H9 (cell line): ENCODE measurements around the gene SNAPC5. TPM values are rescaled to one million over a fixed set of nuclear protein-coding genes. Genes with fewer than 3 reads are reported as not detected.
"Not testable (repeated sequence)": the region's sequence is repeated elsewhere in the genome, so short reads cannot be mapped to it uniquely, and the experiment has no call there.

Source experiments
- DNase-seq: peaks from one replicate; pipeline ENCODE4 v3.0.0-alpha.2; 2017
- H2AFZ ChIP-seq: one replicate; pipeline ENCODE4 v1.6.1; 2013; ENCODE audit warnings: mild to moderate bottlenecking, low read length, control low read depth, moderate library complexity
- H2AK5ac ChIP-seq: 2 replicates; pipeline ENCODE4 v1.6.1; 2013; ENCODE audit warnings: low read length, control low read depth, mixed read lengths; ENCODE audit not compliant: insufficient read length
- H2BK120ac ChIP-seq: one replicate; pipeline ENCODE4 v1.6.1; 2013; ENCODE audit warnings: low read depth, mild to moderate bottlenecking, low read length, control low read depth, inconsistent platforms; ENCODE audit not compliant: poor library complexity, severe bottlenecking
- H2BK12ac ChIP-seq: 2 replicates; pipeline ENCODE4 v1.6.1; 2013; ENCODE audit warnings: low read length, control low read depth, mixed read lengths, low read depth; ENCODE audit not compliant: insufficient read length
- H2BK15ac ChIP-seq: 2 replicates; pipeline ENCODE4 v1.6.1; 2013; ENCODE audit warnings: low read depth, low read length, control low read depth
- H2BK20ac ChIP-seq: one replicate; pipeline ENCODE4 v1.6.1; 2013; ENCODE audit warnings: low read depth, mild to moderate bottlenecking, low read length, control low read depth, inconsistent platforms; ENCODE audit not compliant: poor library complexity, severe bottlenecking
- H2BK5ac ChIP-seq: 2 replicates; pipeline ENCODE4 v1.6.1; 2013; ENCODE audit warnings: low read length, control low read depth, mixed read lengths; ENCODE audit not compliant: insufficient read length
- H3K14ac ChIP-seq: 2 replicates; pipeline ENCODE4 v1.6.1; 2013; ENCODE audit warnings: low read length, control low read depth; ENCODE audit not compliant: insufficient read depth
- H3K18ac ChIP-seq: 2 replicates; pipeline ENCODE4 v1.6.1; 2013; ENCODE audit warnings: low read depth, mild to moderate bottlenecking, mixed read lengths, low read length, control low read depth; ENCODE audit not compliant: insufficient read length
- H3K23ac ChIP-seq: 2 replicates; pipeline ENCODE4 v1.6.1; 2013; ENCODE audit warnings: low read length, control low read depth, mixed read lengths, low read depth; ENCODE audit not compliant: insufficient read length
- H3K23me2 ChIP-seq: 2 replicates; pipeline ENCODE4 v1.6.1; 2013; ENCODE audit warnings: low read depth, mild to moderate bottlenecking, mixed read lengths, low read length, control low read depth; ENCODE audit not compliant: insufficient read length, poor library complexity, severe bottlenecking
- H3K27ac ChIP-seq: 2 replicates; pipeline ENCODE4 v1.5.1; 2013; ENCODE audit warnings: low read length, control low read depth, mixed read lengths, low read depth; ENCODE audit not compliant: insufficient read length
- H3K27me3 ChIP-seq: 2 replicates; pipeline ENCODE4 v1.6.1; 2013; ENCODE audit warnings: low read length, control low read depth, inconsistent platforms; ENCODE audit not compliant: insufficient read depth
- H3K4ac ChIP-seq: 2 replicates; pipeline ENCODE4 v1.6.1; 2013; ENCODE audit warnings: low read depth, mild to moderate bottlenecking, control low read depth, inconsistent platforms, low read length, moderate library complexity
- H3K4me1 ChIP-seq: 2 replicates; pipeline ENCODE4 v1.6.1; 2013; ENCODE audit warnings: low read length, control low read depth, inconsistent platforms; ENCODE audit not compliant: insufficient read depth
- H3K4me2 ChIP-seq: 2 replicates; pipeline ENCODE4 v1.6.1; 2013; ENCODE audit warnings: low read length, control low read depth, mixed read lengths; ENCODE audit not compliant: insufficient read length, insufficient read depth
- H3K56ac ChIP-seq: 2 replicates; pipeline ENCODE4 v1.6.1; 2013; ENCODE audit warnings: low read depth, mild to moderate bottlenecking, mixed read lengths, low read length, control low read depth; ENCODE audit not compliant: insufficient read length
- H3K79me1 ChIP-seq: 2 replicates; pipeline ENCODE4 v1.6.1; 2013; ENCODE audit warnings: low read depth, mild to moderate bottlenecking, moderate library complexity, low read length, control low read depth, inconsistent platforms; ENCODE audit not compliant: insufficient read depth, poor library complexity, severe bottlenecking
- H3K79me2 ChIP-seq: 2 replicates; pipeline ENCODE4 v1.6.1; 2013; ENCODE audit warnings: low read length, control low read depth, inconsistent platforms; ENCODE audit not compliant: insufficient read depth
- H3K9ac ChIP-seq: 2 replicates; pipeline ENCODE4 v1.6.1; 2013; ENCODE audit warnings: low read length, control low read depth, mixed read lengths; ENCODE audit not compliant: insufficient read length; ENCODE audit errors: extremely low read depth
- H3K9me3 ChIP-seq: one replicate; pipeline ENCODE4 v1.6.1; 2013; ENCODE audit warnings: low read depth, low read length, inconsistent platforms; ENCODE audit not compliant: control insufficient read depth
- H3T11ph ChIP-seq: one replicate; pipeline ENCODE4 v1.6.1; 2013; ENCODE audit warnings: mild to moderate bottlenecking, low read length, control low read depth, inconsistent platforms
- H4K20me1 ChIP-seq: one replicate; pipeline ENCODE4 v1.6.1; 2013; ENCODE audit not compliant: control insufficient read depth, insufficient read length, insufficient read depth
- H4K5ac ChIP-seq: 2 replicates; pipeline ENCODE4 v1.6.1; 2013; ENCODE audit warnings: low read depth, mild to moderate bottlenecking, mixed read lengths, low read length, control low read depth; ENCODE audit not compliant: insufficient read length
- H4K8ac ChIP-seq: replicated peaks from 2 replicates; pipeline ENCODE4 v1.6.1; 2013; ENCODE audit warnings: low read length, control low read depth, mixed read lengths, low read depth; ENCODE audit not compliant: insufficient read length
- H4K91ac ChIP-seq: 2 replicates; pipeline ENCODE4 v1.6.1; 2013; ENCODE audit warnings: low read depth, mild to moderate bottlenecking, moderate library complexity, mixed read lengths, low read length, control low read depth; ENCODE audit not compliant: insufficient read length
- H3K27ac Mint-ChIP-seq, 3 experiments: 2 replicates in 2 of 3; 3 replicates in 1 of 3; pipeline ENCODE4 v1.8.0; 2020 to 2021; ENCODE audit warnings: mixed read lengths in 3 of 3, mild to moderate bottlenecking in 1 of 3, moderate library complexity in 1 of 3
- H3K27me3 Mint-ChIP-seq: 2 replicates; pipeline ENCODE4 v1.8.0; 2021; ENCODE audit warnings: low read depth, mild to moderate bottlenecking, moderate library complexity, mixed read lengths
- H3K36me3 Mint-ChIP-seq, 3 experiments: 2 replicates in 2 of 3; 3 replicates in 1 of 3; pipeline ENCODE4 v1.8.0; 2020 to 2021; ENCODE audit warnings: low read depth in 3 of 3, mixed read lengths in 3 of 3; ENCODE audit not compliant: insufficient read depth in 1 of 3
- H3K4me1 Mint-ChIP-seq, 2 experiments: 2 replicates each; pipeline ENCODE4 v1.8.0; 2020; ENCODE audit warnings: mixed read lengths in 2 of 2
- H3K4me3 Mint-ChIP-seq, 2 experiments: 2 replicates in 1 of 2; 3 replicates in 1 of 2; pipeline ENCODE4 v1.8.0; 2020 to 2021; ENCODE audit warnings: mild to moderate bottlenecking in 2 of 2, mixed read lengths in 2 of 2, moderate library complexity in 1 of 2
- H3K9me3 Mint-ChIP-seq, 2 experiments: 2 replicates in 1 of 2; 3 replicates in 1 of 2; pipeline ENCODE4 v1.8.0; 2020; ENCODE audit warnings: mild to moderate bottlenecking in 2 of 2, mixed read lengths in 2 of 2, moderate library complexity in 1 of 2
- WGBS: extraction: QIAGEN DNeasy Blood & Tissue Kit; methylation state at CpG from one replicate; pipeline ENCODE4 v1.1.7; 2013; ENCODE audit warnings: missing lambda C conversion rate, low lambda C conversion rate, mixed read lengths; ENCODE audit not compliant: insufficient read length; ENCODE audit errors: extremely low coverage; 5-methylcytosine and 5-hydroxymethylcytosine counted together
- total RNA-seq: library from RNA; stranded (reverse); gene quantifications from 2 replicates; pipeline ENCODE4 v1.2.1, GENCODE V29; 2021
- TF ChIP-seq, protein P1 (sequence below): fragments of 200-600 bp; sonication (generic); conservative IDR thresholded peaks from 3 replicates; pipeline ENCODE4 v1.8.0; 2021; ENCODE audit warnings: antibody characterized with exemption, mild to moderate bottlenecking

SNAPC5 gene
- total RNA-seq, 1 experiment from 2014 or later: 28.9 TPM

- H2BK12ac ChIP-seq: no peak overlapping the region
- WGBS: no CpG with 5 or more reads among the region's 2 CpGs
- no peak overlapping the region for H2BK20ac ChIP-seq
- no peak overlapping the region for H2AK5ac ChIP-seq
- no peak overlapping the region for H4K91ac ChIP-seq
- no peaks in the 10 kb centered on the region for H3K27me3 ChIP-seq
- no peak overlapping the region for H3K14ac ChIP-seq
- Mint-ChIP-seq H3K27me3 (no peaks in the 10 kb centered on the region), H3K4me1 (peaks cover 35 to 48% of the 10 kb centered on the region in 2 experiments), H3K36me3 (peaks cover 26 to 28% (median 27%) of the 10 kb centered on the region in 3 experiments), H3K9me3 (peaks cover 6 to 19% of the 10 kb centered on the region in 2 experiments; a peak in 4 of 5 replicates), H3K27ac (no peak overlapping the region), H3K4me3 (no peak overlapping the region)
- H3K9me3 ChIP-seq: no peaks in the 10 kb centered on the region
- H3K56ac ChIP-seq: no peak overlapping the region
- TF ChIP-seq, protein P1, sequence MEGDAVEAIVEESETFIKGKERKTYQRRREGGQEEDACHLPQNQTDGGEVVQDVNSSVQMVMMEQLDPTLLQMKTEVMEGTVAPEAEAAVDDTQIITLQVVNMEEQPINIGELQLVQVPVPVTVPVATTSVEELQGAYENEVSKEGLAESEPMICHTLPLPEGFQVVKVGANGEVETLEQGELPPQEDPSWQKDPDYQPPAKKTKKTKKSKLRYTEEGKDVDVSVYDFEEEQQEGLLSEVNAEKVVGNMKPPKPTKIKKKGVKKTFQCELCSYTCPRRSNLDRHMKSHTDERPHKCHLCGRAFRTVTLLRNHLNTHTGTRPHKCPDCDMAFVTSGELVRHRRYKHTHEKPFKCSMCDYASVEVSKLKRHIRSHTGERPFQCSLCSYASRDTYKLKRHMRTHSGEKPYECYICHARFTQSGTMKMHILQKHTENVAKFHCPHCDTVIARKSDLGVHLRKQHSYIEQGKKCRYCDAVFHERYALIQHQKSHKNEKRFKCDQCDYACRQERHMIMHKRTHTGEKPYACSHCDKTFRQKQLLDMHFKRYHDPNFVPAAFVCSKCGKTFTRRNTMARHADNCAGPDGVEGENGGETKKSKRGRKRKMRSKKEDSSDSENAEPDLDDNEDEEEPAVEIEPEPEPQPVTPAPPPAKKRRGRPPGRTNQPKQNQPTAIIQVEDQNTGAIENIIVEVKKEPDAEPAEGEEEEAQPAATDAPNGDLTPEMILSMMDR: no peak
- no peak overlapping the region for H3K18ac ChIP-seq
- H3K79me2 ChIP-seq: no peaks in the 10 kb centered on the region
- no peak overlapping the region for H3K4me2 ChIP-seq
- H3K23ac ChIP-seq: no peak overlapping the region
- DNase-seq: no peak
- H4K5ac ChIP-seq: no peak overlapping the region
- H3K9ac ChIP-seq: no peak overlapping the region
- no peak overlapping the region for H2AFZ ChIP-seq
- no peaks in the 10 kb centered on the region for H3K23me2 ChIP-seq
- no peak overlapping the region for H3K4ac ChIP-seq
- H3T11ph ChIP-seq: no peak overlapping the region
- no peak overlapping the region for H3K27ac ChIP-seq
- peaks cover 2% of the 10 kb centered on the region; the same call in 1 of the 2 replicates for H3K4me1 ChIP-seq
- H4K8ac ChIP-seq: no peak overlapping the region
- H4K20me1 ChIP-seq: no peaks in the 10 kb centered on the region
- no peak overlapping the region for H2BK15ac ChIP-seq
- no peak overlapping the region for H2BK120ac ChIP-seq
- no peak overlapping the region for H2BK5ac ChIP-seq
- no peaks in the 10 kb centered on the region for H3K79me1 ChIP-seq
Observed at GRCh38 chr15:66461917-66462316, 35.6 kb downstream of the SNAPC5 start.

- not testable (repeated sequence) for H3K4me2 ChIP-seq, H3K9me3 ChIP-seq, H2BK20ac ChIP-seq, H3K79me1 ChIP-seq, H3K27ac Mint-ChIP-seq, H4K20me1 ChIP-seq, H4K5ac ChIP-seq, H3K4me3 Mint-ChIP-seq, H2BK5ac ChIP-seq, H2BK12ac ChIP-seq, H3K23ac ChIP-seq, H2AFZ ChIP-seq, H2BK120ac ChIP-seq, H3T11ph ChIP-seq, H2BK15ac ChIP-seq, H3K4me1 ChIP-seq, H3K27me3 Mint-ChIP-seq, H3K9ac ChIP-seq, H3K56ac ChIP-seq, DNase-seq, H3K23me2 ChIP-seq, H3K14ac ChIP-seq, H3K4ac ChIP-seq, H4K8ac ChIP-seq, H2AK5ac ChIP-seq, H3K79me2 ChIP-seq, H4K91ac ChIP-seq, H3K18ac ChIP-seq, H3K27ac ChIP-seq, H3K27me3 ChIP-seq
- peaks cover 35 to 50% of the 10 kb centered on the region in 2 experiments for H3K4me1 Mint-ChIP-seq
- no CpG with 5 or more reads among the region's 6 CpGs for WGBS
- H3K36me3 Mint-ChIP-seq: peaks cover 20 to 23% (median 21%) of the 10 kb centered on the region in 3 experiments
- H3K9me3 Mint-ChIP-seq: peaks cover 6 to 14% of the 10 kb centered on the region in 2 experiments; a peak in 4 of 5 replicates
Observed at GRCh38 chr15:66461294-66461693, 36.3 kb downstream of the SNAPC5 start.
